Measurements from ENCODE around the gene RYR3.
A peak's percentile ranks its signal among the peaks of the same experiment; 100 is the strongest.

Gene RYR3

GRCh38 chr15:33454996-33455395 lies 144.2 kb downstream of the RYR3 start:
- no peak for DNase-seq

DNA sequence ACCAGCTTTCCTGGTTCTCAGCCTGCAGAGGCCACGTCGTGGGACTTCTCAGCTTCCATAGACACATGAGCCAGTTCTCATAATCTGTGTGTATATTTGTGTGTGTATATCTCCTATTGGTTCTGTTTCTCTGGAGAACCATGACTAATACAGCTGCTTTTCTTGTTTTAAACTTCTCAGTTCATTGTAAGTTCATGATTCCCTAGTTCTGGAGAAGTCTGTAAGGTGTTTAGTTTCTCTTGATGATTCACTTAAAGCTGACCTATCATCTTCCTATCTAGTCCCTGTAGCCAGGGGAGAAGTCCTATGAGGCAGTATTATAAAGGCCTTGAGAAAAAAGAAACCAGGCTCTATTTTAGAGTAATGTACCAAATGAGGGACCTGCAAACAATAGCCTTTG lies 147.7 kb downstream of the RYR3 start:
- DNase-seq: no peak

DNA sequence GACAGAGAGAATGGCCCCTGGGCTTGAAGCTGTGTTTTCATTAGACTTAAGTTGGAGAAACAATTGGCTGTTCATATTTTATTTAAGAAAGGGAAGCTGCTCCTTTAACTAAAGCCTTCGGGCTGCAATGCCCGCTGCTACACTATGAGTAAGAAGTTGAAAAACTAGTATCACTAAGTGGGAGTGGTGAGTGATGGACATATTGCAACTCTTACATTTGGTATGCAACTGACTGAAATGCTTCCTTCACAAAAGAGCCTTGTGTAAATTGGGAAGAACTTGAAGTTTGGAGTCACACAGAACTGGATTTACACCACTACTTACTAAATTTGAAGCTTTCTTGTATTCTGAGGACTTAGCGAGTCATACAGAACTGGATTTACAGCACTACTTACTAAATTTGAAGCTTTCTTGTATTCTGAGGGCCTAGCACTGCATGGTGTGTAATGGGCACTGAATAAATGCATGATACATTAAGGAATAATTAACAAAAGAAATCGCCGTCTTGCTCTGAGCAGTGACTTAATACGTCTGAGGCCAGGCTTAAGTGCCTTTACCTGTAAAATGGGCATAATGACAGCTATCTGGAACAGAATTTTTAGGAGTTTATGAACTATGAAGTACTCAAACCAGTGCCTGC lies 149.5 kb downstream of the RYR3 start:
- no peak for DNase-seq

GRCh38 chr15:33461671-33462070 lies 150.9 kb downstream of the RYR3 start:
- DNase-seq: no peak

DNA sequence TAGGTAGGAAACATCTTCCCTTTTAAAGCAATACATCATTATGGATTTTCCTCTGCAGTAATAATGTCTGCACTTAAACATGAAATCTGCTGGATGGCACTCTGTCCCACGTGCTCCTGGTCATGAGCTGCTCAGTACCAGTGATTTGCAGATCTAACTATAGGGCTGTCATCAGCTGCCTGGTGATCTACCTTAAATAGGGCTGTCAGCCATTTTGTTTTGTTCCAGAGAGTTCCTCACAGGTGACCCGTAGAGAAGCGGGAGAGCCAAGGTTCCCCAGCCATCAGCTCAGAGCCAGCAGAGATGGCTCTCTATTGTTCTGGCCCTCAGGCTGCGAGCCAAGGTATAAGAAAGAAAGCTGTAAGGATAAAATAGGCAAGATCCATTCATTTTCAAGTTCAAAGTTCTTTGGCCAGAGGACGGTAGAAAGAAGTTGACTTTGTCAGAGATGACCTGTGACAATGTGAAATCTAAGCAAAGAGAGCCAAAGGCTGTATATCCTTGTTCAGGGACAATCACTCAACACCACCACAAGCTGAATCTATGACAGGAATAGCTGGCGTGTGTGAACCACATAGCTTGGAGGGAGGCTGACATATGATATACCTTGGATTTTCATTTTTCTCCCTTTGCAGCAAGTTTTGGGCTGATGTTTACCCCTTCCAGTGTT lies 156.5 kb downstream of the RYR3 start:
- DNase-seq: no peak

DNA sequence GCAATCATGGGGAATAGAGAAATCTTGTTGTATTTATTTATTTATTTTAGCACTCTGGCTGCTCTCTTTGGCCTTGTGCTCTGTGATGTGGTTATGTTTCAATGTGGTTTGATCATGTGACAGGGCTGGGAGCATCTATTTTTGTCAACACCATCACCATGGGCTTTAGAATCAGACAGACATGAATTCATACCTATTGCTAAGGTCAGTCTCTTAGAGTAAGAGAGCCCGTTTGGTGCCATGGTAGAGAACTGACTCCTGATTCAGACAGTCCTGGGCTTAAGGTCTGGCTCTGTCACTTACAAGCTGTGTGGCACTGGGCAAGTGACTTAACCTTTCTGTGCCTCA lies 157.0 kb downstream of the RYR3 start:
- DNase-seq: no peak

- no peak for DNase-seq
These were observed 158.0 kb downstream of the RYR3 start for GRCh38 chr15:33468740-33469139.

- DNase-seq: no peak
These were observed 162.2 kb downstream of the RYR3 start for GRCh38 chr15:33473005-33473404.

GRCh38 chr15:33473714-33474113 lies 162.9 kb downstream of the RYR3 start:
- DNase-seq: no peak

DNA sequence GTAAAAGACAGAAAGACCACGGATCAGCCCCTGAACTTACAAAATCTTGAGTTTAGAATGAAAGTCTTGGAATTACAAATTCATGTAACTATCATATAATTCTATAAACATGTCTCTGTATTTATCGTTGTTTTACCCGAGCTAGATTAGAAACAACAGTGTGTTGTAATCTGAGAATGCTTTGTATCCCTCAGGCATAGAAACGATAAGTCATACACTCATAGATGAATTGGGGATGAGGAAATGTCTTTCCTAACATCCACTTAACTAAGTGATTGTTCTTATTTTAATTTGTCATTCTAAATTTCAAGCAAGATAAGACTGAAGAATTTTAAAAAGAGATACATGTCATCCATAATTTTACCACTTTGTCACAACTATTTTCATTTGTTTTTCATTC lies 165.3 kb downstream of the RYR3 start:
- no peak for DNase-seq

GRCh38 chr15:33476908-33477307 lies 166.1 kb downstream of the RYR3 start:
- DNase-seq: no peak

GRCh38 chr15:33489335-33489734 lies 178.6 kb downstream of the RYR3 start:
- no peak for DNase-seq

- no peak for DNase-seq
These were observed 179.9 kb downstream of the RYR3 start for GRCh38 chr15:33490703-33491102.

DNA sequence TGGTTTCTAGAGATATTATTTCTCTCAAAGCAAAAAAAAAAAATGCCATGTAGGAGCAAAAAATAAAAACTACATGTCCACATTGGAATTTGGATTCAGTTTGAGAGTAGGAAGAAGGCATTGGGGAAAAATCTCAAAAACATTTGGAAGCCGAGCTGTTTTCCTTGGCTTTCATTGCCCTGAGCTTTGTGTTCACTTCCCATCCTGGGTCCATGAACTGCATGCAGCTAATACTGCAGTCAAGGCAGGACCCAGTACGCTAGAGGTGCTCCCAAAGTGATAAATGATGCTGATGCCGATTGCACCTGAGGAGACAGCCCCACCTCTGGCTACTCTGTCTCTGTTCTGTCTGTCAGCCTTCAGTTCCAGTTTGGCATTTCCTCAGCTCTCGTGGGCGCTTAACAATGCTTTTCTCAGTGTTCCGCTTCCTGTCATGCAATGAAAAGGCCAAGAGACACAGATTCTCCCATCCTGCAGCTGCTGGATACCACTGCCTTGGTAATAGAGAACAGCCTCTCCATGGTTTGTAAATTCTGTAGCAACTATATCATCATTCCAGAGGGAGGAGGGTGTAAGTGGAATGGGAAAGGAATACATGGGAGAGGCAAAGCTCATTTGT lies 181.8 kb downstream of the RYR3 start:
- no peak for DNase-seq

GRCh38 chr15:33494306-33494705 lies 183.5 kb downstream of the RYR3 start:
- DNase-seq: no peak

- DNase-seq: no peak
These were observed 189.8 kb downstream of the RYR3 start for GRCh38 chr15:33500432-33501195.

DNA sequence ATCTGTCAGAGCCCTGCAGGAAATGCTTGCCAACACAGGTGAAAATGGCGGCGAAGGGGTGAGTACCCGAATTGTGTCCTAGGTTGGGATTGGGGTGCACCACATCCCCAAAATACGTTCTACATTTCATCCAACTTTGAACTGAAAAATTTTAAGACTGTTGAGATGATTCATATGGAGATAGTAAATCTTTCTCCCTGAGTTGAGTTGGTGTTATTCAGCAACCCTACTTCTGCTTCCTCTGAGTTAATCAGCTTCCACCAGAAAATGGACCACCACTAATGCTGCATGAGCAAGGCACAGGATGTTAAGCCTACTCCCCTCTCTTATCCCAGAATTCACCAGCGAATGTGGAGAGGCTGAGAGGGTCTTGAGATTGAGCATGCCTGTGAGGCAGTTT lies 192.9 kb downstream of the RYR3 start:
- no peak for DNase-seq

DNA sequence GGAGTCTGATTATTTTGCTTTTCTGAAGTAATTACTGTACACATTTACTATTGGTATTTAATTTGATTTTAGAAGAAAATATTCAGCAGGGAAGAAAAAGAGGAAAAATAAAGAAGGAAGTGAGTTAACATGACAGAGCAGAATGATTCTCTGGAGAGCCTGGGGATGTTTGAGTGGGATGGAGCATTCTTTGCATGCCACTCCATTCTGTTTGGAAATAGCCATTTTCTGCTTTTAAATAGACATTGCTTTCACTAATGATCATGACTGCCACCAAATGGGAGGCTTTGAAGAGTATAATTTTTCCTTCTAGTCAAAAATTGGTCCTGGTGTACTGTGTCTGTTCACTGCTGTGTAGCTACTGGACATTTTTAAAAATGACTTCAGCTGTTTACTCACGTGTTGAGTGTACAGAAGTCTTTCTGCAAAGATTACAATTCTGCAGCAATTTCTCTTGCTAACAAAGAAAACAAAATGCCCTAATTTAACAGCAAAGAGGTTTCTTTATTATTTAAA lies 196.1 kb downstream of the RYR3 start:
- DNase-seq: no peak

GRCh38 chr15:33508703-33509102 lies 197.9 kb downstream of the RYR3 start:
- DNase-seq: no peak

- DNase-seq: peak in 1 of 2 experiments; percentile 4
These were observed 204.4 kb downstream of the RYR3 start for GRCh38 chr15:33515121-33515520.

- DNase-seq: no peak
These were observed 205.8 kb downstream of the RYR3 start for GRCh38 chr15:33516563-33516962.

DNA sequence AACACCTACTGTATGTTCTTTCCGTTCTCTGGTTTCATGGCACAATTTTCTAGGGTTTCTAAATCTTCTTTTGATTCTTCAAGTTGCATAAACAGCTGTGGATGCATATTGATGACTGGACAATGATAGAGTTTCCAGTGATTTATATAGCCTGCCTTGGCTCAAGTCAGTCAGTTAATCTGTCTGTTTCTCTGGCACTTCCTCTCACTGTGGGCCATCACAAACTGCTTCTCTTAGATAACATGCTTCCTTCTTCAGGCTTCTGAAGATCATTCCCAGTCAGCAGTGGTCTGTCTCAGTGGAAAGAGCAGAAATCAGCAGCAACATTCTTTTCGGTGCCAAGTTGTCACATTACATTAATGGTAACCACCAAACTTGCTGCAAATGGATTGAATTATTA lies 207.2 kb downstream of the RYR3 start:
- DNase-seq: no peak

- DNase-seq: no peak
These were observed 207.7 kb downstream of the RYR3 start for GRCh38 chr15:33518421-33518820.

DNA sequence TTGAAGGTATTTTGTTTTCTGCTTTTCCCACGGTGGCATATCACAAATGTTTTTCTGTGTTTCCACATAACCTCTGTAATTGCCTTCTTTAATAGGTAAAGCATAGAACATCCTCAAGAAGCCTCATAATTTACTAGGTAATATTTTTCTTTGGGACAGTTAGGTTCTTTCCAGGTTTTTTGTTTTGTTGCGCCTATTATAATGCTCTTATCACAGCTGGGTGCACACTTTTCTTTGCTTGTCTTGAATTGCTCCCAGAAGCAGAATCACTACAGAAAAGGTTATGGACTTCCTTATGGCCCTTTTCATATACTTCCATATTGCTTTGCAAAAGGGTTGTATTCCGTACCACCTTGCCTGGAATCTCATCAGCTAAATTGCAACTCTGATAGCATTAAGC lies 213.5 kb downstream of the RYR3 start:
- no peak for DNase-seq
